Suprapubic skin (tissue), 4 donors: ENCODE results near the gene EPHB1. TPM values are rescaled to one million over a fixed set of nuclear protein-coding genes. Genes with fewer than 3 reads are reported as not detected.
A peak's percentile ranks its signal among the peaks of the same experiment; 100 is the strongest.
"Not testable (repeated sequence)": the region's sequence is repeated elsewhere in the genome, so short reads cannot be mapped to it uniquely, and the experiment has no call there.

Experiments
- DNase-seq, 2 donors: peaks; one replicate each; pipeline ENCODE4 v3.0.0-alpha.2; 2019; ENCODE audit warnings: low spot score in 2 of 2
- H3K27ac ChIP-seq: fragments of 200-600 bp; sonication (generic); one replicate; pipeline ENCODE4 v1.5.1; 2019
- H3K27me3 ChIP-seq: fragments of 200-600 bp; sonication (generic); one replicate; pipeline ENCODE4 v1.5.1; 2019
- H3K36me3 ChIP-seq: fragments of 200-600 bp; sonication (generic); one replicate; pipeline ENCODE4 v1.5.1; 2019
- H3K4me1 ChIP-seq: fragments of 200-600 bp; sonication (generic); one replicate; pipeline ENCODE4 v1.5.1; 2019
- H3K4me3 ChIP-seq: fragments of 200-600 bp; sonication (generic); one replicate; pipeline ENCODE4 v1.5.1; 2019; ENCODE audit warnings: mild to moderate bottlenecking
- H3K9me3 ChIP-seq: fragments of 200-600 bp; sonication (generic); one replicate; pipeline ENCODE4 v1.5.1; 2019
- EP300 ChIP-seq: sonication (generic); formaldehyde crosslinking; IDR thresholded peaks from one replicate; pipeline ENCODE4 v1.6.1; 2017; ENCODE audit warnings: antibody characterized with exemption
- POLR2A ChIP-seq, 2 donors: fragments of 450-650 bp; IDR thresholded peaks; one replicate each; pipeline ENCODE4 v1.6.1; 2017; ENCODE audit warnings: antibody characterized with exemption in 2 of 2, mild to moderate bottlenecking in 2 of 2, moderate library complexity in 2 of 2
- POLR2AphosphoS5 ChIP-seq, 3 donors: sonication (generic); formaldehyde crosslinking; IDR thresholded peaks; one replicate each; pipeline ENCODE4 v1.6.1; 2017; ENCODE audit warnings: antibody characterized with exemption in 3 of 3
- WGBS: methylation state at CpG from one replicate; pipeline ENCODE4 v1.1.5; 2018; 5-methylcytosine and 5-hydroxymethylcytosine counted together
- total RNA-seq, 4 donors: library from RNA; depleted of rRNA; stranded (reverse); fragments of >200 nt; gene quantifications; one replicate each; pipeline ENCODE4 v1.1.0, GENCODE V29; 2016
- TF ChIP-seq, protein P1 (sequence below), 2 donors: fragments of 200-600 bp in 1 of 2; fragments of 450-650 bp in 1 of 2; sonication (generic) in 1 of 2; IDR thresholded peaks; one replicate each; pipeline ENCODE4 v1.5.1; 2016 to 2019; ENCODE audit warnings: antibody characterized with exemption in 2 of 2, mild to moderate bottlenecking in 1 of 2, moderate library complexity in 1 of 2

The EPHB1 gene
- total RNA-seq, 4 donors from 2014 or later = 8.5 to 30.7 (median 18.5) TPM

DNA sequence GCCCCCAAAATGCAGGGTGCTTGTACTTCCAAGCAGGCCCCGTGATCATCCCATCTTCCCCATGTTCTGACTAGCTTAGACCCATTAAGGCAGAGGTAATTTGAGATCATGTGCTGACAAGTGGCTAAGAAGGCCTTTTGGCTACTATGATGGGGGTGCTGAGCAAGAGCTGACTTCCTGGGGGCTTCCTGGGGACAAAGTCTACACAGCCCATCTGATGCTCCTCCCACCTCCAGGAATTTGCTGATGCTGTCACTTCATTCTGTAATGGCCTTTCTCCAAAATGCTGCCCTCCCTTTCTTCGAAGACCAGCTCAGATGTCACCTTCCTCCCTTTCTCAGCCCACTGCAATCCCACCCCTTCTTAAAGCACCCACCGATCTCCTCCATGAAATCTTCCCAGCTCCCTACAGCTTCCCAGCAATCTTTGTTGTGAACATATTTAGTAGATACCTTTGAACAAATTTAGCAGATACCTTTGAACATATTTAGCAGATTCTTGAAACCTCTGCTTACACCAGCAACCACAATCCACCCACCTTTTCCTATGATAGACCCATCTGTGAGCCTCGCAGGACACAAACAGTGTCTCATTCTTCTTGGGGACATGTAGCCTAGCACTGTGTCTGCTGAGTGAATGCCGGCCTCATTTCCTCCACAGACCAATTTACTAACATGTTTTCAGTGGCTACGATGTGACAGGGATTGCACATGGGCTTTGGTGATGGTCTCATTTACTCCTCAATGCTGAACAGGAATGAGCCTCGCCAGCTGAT, 223.3 kb downstream of the EPHB1 start:
- Histone ChIP-seq H3K27me3 (no peaks in the 10 kb centered on the region), H3K4me3 (no peak overlapping the region), H3K4me1 (no peaks in the 10 kb centered on the region), H3K9me3 (no peaks in the 10 kb centered on the region), H3K36me3 (no peaks in the 10 kb centered on the region), H3K27ac (no peak overlapping the region)
- DNase-seq = no peak
- WGBS = 91% methylated on average over 7 of the region's 7 CpGs
- TF ChIP-seq EP300 = no peak
- TF ChIP-seq, protein P1, sequence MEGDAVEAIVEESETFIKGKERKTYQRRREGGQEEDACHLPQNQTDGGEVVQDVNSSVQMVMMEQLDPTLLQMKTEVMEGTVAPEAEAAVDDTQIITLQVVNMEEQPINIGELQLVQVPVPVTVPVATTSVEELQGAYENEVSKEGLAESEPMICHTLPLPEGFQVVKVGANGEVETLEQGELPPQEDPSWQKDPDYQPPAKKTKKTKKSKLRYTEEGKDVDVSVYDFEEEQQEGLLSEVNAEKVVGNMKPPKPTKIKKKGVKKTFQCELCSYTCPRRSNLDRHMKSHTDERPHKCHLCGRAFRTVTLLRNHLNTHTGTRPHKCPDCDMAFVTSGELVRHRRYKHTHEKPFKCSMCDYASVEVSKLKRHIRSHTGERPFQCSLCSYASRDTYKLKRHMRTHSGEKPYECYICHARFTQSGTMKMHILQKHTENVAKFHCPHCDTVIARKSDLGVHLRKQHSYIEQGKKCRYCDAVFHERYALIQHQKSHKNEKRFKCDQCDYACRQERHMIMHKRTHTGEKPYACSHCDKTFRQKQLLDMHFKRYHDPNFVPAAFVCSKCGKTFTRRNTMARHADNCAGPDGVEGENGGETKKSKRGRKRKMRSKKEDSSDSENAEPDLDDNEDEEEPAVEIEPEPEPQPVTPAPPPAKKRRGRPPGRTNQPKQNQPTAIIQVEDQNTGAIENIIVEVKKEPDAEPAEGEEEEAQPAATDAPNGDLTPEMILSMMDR (IDR thresholded peaks at IDR 0.05) = no peak
- no peak for TF ChIP-seq POLR2A (IDR thresholded peaks at IDR 0.05)
- TF ChIP-seq POLR2AphosphoS5 (IDR thresholded peaks at IDR 0.05) = no peak

DNA sequence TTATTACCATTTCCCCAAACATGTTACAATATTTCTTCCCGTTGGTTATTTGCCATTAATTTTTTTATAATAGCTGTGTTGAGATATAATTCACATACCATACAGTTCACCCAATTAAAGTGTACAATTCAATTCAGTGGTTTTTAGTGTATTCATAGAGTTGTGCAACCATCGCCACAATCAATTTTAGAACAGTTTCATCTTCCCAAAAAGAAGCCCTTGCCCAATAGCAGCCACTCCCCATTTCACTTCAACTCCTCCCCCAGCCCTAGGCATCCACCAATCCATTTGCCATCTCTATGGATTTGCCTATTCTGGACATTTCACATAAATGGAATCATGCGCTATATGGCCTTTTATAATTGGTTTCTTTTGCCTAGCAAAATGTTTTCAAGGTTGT, 225.1 kb downstream of the EPHB1 start:
- no peaks in the 10 kb centered on the region for H3K9me3 ChIP-seq
- no peaks in the 10 kb centered on the region for H3K36me3 ChIP-seq
- no peak overlapping the region for H3K4me3 ChIP-seq
- no peak overlapping the region for H3K27ac ChIP-seq
- no peak for DNase-seq
- no peaks in the 10 kb centered on the region for H3K27me3 ChIP-seq
- WGBS = 81% methylated on average over 3 of the region's 3 CpGs
- TF ChIP-seq, protein P1 (IDR thresholded peaks at IDR 0.05) = no peak
- TF ChIP-seq EP300 (no peak), POLR2AphosphoS5 (IDR thresholded peaks at IDR 0.05) (no peak), POLR2A (IDR thresholded peaks at IDR 0.05) (no peak)
- H3K4me1 ChIP-seq = no peaks in the 10 kb centered on the region

DNA sequence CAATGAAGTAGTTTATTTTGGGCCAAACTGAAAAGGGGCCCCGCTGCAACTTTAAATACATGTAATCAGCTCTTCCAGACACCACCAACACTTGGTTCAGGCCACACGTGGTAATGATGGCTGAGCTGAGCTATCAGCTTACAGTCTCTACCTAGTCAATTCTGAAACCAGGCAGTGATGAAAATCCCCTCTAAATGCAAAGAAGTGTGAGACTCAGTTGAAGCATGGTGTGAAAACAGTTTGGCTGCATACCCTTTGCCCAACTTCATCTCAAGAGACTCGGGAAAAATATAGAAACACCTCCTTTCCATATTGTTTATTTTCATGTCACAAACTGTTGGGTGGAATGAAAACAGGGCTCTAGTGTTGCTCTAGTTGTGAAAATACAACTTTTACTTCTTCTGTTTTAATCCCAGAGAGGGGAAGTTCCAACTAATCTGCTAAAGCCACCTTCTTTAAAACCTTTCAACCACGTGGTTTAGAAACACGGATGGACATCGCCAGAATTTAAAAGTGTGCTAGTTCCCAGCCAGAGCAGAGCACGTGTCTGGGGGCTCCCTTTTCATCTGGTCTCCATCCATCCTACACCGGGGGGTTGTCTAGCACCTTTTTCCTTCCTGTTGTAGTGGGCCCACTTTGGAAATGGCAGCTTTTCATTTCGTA, 229.1 kb downstream of the EPHB1 start:
- TF ChIP-seq, protein P1 (IDR thresholded peaks at IDR 0.05) = no peak
- no peak for TF ChIP-seq POLR2AphosphoS5 (IDR thresholded peaks at IDR 0.05)
- no peak for TF ChIP-seq POLR2A (IDR thresholded peaks at IDR 0.05)
- TF ChIP-seq EP300 = no peak
- WGBS = 68% methylated on average over 9 of the region's 9 CpGs

DNA sequence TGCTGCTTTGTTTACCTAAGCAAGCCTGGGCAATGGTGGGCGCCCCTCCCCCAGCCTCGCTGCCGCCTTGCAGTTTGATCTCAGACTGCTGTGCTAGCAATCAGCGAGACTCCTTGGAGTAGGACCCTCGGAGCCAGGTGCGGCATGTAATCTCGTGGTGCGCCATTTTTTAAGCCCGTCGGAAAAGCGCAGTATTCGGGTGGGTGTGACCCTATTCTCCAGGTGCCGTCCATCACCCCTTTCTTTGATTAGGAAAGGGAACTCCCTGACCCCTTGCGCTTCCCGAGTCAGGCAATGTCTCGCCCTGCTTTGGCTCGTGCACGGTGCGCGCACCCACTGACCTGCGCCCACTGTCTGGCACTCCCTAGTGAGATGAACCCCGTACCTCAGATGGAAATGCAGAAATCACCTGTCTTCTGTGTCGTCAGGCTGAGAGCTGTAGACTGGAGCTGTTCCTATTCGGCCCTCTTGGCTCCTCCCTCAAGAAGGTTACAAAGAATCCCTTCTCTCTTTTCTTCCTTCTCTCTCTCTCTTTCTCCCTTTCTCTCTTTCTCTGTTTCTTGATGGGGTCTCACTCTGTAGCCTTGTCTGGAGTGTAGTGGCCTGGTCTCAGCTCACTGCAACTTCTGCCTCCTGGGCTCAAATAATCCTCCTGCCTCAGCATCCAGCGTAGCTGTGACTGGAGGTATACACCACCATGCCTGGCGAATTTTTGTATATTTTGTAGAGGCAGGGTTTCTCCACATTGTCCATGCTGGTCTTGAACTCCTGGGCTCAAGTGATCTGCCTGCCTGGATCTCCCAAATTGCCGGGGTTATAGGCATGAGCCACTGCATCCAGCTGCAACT, 235.9 kb downstream of the EPHB1 start:
- peak overlapping the region; percentile 18 for H3K4me3 ChIP-seq
- not testable (repeated sequence) for H3K9me3 ChIP-seq, DNase-seq, H3K4me1 ChIP-seq, H3K36me3 ChIP-seq, H3K27me3 ChIP-seq, H3K27ac ChIP-seq
- WGBS = 52% methylated on average over 12 of the region's 27 CpGs

More for the DNA sequence above, 229.1 kb downstream of the EPHB1 start:
- H3K36me3 ChIP-seq = no peaks in the 10 kb centered on the region
- no peaks in the 10 kb centered on the region for H3K27me3 ChIP-seq
- no peaks in the 10 kb centered on the region for H3K4me1 ChIP-seq
- DNase-seq = no peak
- no peak overlapping the region for H3K27ac ChIP-seq
- no peaks in the 10 kb centered on the region for H3K9me3 ChIP-seq
- H3K4me3 ChIP-seq = no peak overlapping the region

DNA sequence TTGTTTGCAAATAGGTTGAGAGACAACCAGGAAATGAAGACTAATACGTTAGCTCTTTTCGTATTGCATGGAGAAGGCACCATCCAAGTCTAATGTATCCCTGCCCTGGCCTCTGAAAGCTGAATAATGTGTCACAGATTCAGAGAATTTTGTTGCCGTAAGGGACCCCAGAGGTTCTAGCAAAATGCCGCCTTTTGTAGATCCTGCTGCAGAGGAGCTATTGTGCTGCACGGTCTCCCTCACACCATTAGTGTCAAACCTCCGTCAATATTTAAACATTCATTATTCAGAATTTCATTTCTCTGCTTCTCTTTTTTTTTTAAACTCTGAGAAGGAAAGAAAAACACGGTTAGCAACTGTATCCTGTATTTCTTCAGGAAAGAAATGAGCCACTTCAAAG, 238.7 kb downstream of the EPHB1 start:
- H3K9me3 ChIP-seq = no peaks in the 10 kb centered on the region
- TF ChIP-seq, protein P1 (IDR thresholded peaks at IDR 0.05) = no peak
- TF ChIP-seq POLR2A (IDR thresholded peaks at IDR 0.05) (no peak), EP300 (no peak), POLR2AphosphoS5 (IDR thresholded peaks at IDR 0.05) (no peak)
- H3K4me1 ChIP-seq = no peaks in the 10 kb centered on the region
- no peak overlapping the region for H3K27ac ChIP-seq
- DNase-seq = no peak
- WGBS = 62% methylated on average over 7 of the region's 7 CpGs
- no peaks in the 10 kb centered on the region for H3K27me3 ChIP-seq
- H3K4me3 ChIP-seq = no peak overlapping the region
- H3K36me3 ChIP-seq = no peaks in the 10 kb centered on the region
